DND-41 (cell line): ENCODE data around the gene GRXCR2.
"Not testable (repeated sequence)": the region's sequence is repeated elsewhere in the genome, so short reads cannot be mapped to it uniquely, and the experiment has no call there.

ENCODE experiments used
- ATAC-seq: fragments of 200-7000 bp; cut with Tn5 transposase; 3 replicates; pipeline ENCODE4 v1.9.1; 2021; ENCODE audit warnings: low read depth; ENCODE audit not compliant: insufficient read depth
- DNase-seq: peaks from one replicate; pipeline ENCODE4 v3.0.0-alpha.2; 2020
- H2AFZ ChIP-seq: 2 replicates; pipeline ENCODE4 v1.6.0; 2012; ENCODE audit warnings: low read depth, low read length
- H3K27ac ChIP-seq: 2 replicates; pipeline ENCODE4 v1.5.1; 2012; ENCODE audit warnings: low read length, inconsistent platforms
- H3K27me3 ChIP-seq: fragments of 200-600 bp; sonication (generic); 2 replicates; pipeline ENCODE4 v1.6.0; 2012; ENCODE audit warnings: low read length, mild to moderate bottlenecking, inconsistent platforms; ENCODE audit not compliant: insufficient read depth, poor library complexity
- H3K36me3 ChIP-seq: 2 replicates; pipeline ENCODE4 v1.5.1; 2012; ENCODE audit warnings: low read length, inconsistent platforms; ENCODE audit not compliant: insufficient read depth
- H3K4me1 ChIP-seq: 2 replicates; pipeline ENCODE4 v1.5.1; 2012; ENCODE audit warnings: mild to moderate bottlenecking, low read length; ENCODE audit not compliant: insufficient read depth
- H3K4me2 ChIP-seq: 2 replicates; pipeline ENCODE4 v1.6.0; 2012; ENCODE audit warnings: mild to moderate bottlenecking, moderate library complexity, low read length, inconsistent platforms; ENCODE audit not compliant: insufficient read depth
- H3K4me3 ChIP-seq, 2 experiments: fragments of 200-600 bp in 1 of 2; shearing (Covaris generic) in 1 of 2; 2 replicates each; pipeline ENCODE4 v1.5.1; 2012 to 2016; ENCODE audit warnings: inconsistent platforms in 2 of 2, low read length in 2 of 2, mild to moderate bottlenecking in 2 of 2, low read depth in 1 of 2, moderate library complexity in 1 of 2
- H3K79me2 ChIP-seq: 2 replicates; pipeline ENCODE4 v1.6.0; 2012; ENCODE audit warnings: low read length, inconsistent platforms; ENCODE audit not compliant: insufficient read depth
- H3K9ac ChIP-seq: 2 replicates; pipeline ENCODE4 v1.6.0; 2012; ENCODE audit warnings: low read depth, mild to moderate bottlenecking, inconsistent platforms, low read length, moderate library complexity
- H3K9me3 ChIP-seq: 2 replicates; pipeline ENCODE4 v1.5.1; 2012; ENCODE audit warnings: low read length, moderate library complexity, mild to moderate bottlenecking, inconsistent platforms; ENCODE audit not compliant: insufficient read depth, severe bottlenecking
- H4K20me1 ChIP-seq: 2 replicates; pipeline ENCODE4 v1.6.0; 2012; ENCODE audit warnings: low read length; ENCODE audit not compliant: insufficient read depth
- EZH2 ChIP-seq: IDR thresholded peaks from 3 replicates; pipeline ENCODE4 v1.6.1; 2012; ENCODE audit warnings: borderline replicate concordance, low read depth, mild to moderate bottlenecking, moderate library complexity, low read length, inconsistent platforms; ENCODE audit not compliant: severe bottlenecking
- TF ChIP-seq, protein P1 (sequence below): IDR thresholded peaks from 2 replicates; pipeline ENCODE4 v1.5.1; 2012; ENCODE audit warnings: borderline replicate concordance, low read length, moderate library complexity, mild to moderate bottlenecking; ENCODE audit not compliant: poor library complexity, severe bottlenecking; ENCODE audit errors: extremely low read depth

Gene GRXCR2

DNA sequence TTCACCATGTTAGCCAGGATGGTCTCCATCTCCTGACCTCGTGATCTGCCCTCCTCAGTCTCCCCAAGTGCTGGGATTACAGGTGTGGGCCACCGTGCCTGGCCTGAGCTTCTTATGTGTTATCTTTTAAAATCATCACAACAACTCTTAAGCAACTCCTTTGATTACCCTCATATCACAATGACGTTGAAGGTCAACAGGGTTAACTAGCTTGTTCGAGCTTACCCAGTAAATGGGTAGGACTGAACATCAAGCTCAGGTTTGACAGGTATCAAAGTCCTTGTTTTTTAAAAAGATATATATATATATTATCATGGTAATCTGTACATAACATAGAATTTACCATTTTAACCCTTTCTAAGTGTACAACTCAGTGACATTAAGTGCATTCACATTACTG, 3.1 kb downstream of the GRXCR2 start:
- no peak overlapping the region for H3K4me2 ChIP-seq
- no peaks in the 10 kb centered on the region for H3K36me3 ChIP-seq
- H3K9ac ChIP-seq: no peak overlapping the region
- no peak overlapping the region for H3K4me3 ChIP-seq
- TF ChIP-seq EZH2: no peak
- TF ChIP-seq, protein P1, sequence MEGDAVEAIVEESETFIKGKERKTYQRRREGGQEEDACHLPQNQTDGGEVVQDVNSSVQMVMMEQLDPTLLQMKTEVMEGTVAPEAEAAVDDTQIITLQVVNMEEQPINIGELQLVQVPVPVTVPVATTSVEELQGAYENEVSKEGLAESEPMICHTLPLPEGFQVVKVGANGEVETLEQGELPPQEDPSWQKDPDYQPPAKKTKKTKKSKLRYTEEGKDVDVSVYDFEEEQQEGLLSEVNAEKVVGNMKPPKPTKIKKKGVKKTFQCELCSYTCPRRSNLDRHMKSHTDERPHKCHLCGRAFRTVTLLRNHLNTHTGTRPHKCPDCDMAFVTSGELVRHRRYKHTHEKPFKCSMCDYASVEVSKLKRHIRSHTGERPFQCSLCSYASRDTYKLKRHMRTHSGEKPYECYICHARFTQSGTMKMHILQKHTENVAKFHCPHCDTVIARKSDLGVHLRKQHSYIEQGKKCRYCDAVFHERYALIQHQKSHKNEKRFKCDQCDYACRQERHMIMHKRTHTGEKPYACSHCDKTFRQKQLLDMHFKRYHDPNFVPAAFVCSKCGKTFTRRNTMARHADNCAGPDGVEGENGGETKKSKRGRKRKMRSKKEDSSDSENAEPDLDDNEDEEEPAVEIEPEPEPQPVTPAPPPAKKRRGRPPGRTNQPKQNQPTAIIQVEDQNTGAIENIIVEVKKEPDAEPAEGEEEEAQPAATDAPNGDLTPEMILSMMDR: no peak
- no peak for ATAC-seq
- H3K9me3 ChIP-seq: no peaks in the 10 kb centered on the region
- H2AFZ ChIP-seq: no peak overlapping the region
- no peaks in the 10 kb centered on the region for H3K4me1 ChIP-seq
- peaks cover 6% of the 10 kb centered on the region for H3K27me3 ChIP-seq
- DNase-seq: no peak
- no peak overlapping the region for H3K27ac ChIP-seq
- H4K20me1 ChIP-seq: no peaks in the 10 kb centered on the region
- H3K79me2 ChIP-seq: no peaks in the 10 kb centered on the region

DNA sequence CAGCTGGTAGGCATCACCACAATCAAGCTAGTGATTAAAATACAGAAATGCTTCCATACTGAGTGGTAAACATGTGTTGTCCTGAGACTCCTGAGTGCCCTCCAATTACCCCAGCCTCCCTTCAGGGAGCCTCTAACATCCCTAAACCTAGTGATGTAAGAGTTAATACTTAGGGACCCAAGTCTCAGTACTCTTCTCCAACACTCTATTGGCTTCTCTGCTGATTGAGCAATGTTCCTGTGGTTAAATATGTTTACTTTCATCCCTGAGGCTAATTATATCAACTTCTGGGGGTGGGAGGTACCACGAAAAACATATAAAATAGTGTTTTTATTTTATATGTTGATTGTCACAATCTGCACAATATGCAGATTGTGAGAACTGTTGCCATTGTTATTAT, 5.0 kb downstream of the GRXCR2 start:
- Histone ChIP-seq H3K36me3 (no peaks in the 10 kb centered on the region), H2AFZ (no peak overlapping the region)
- TF ChIP-seq EZH2: no peak
- TF ChIP-seq, protein P1: no peak

DNA sequence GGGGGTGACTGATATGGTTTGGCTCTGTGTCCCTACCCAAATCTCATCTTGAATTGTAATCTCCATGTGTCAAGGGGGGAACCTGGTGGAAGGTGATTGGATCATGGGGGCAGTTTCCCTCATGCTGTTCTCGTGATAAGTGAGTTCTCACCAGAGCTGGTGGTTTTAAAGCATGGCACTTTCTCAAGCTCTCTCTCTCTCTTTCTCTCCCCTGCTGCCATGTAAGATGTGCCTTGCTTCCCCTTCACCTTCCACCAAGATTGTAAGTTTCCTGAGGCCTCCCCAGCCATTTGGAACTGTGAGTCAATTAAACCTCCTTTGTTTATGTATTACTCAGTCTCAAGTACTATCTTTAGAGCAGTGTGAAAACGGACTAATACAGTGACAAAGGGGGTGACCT, 8.4 kb downstream of the GRXCR2 start:
- H3K4me1 ChIP-seq, H3K9ac ChIP-seq, H3K9me3 ChIP-seq: not testable (repeated sequence)

More for the DNA sequence above, 5.0 kb downstream of the GRXCR2 start:
- H3K4me3 ChIP-seq: no peak overlapping the region
- H3K79me2 ChIP-seq: no peaks in the 10 kb centered on the region
- H3K27ac ChIP-seq: no peak overlapping the region
- H3K4me2 ChIP-seq: no peak overlapping the region
- H3K9ac ChIP-seq: no peak overlapping the region
- no peaks in the 10 kb centered on the region for H4K20me1 ChIP-seq
- H3K9me3 ChIP-seq: no peaks in the 10 kb centered on the region
- H3K4me1 ChIP-seq: no peaks in the 10 kb centered on the region
- DNase-seq (no peak), ATAC-seq (no peak)
- peaks cover 6% of the 10 kb centered on the region for H3K27me3 ChIP-seq

DNA sequence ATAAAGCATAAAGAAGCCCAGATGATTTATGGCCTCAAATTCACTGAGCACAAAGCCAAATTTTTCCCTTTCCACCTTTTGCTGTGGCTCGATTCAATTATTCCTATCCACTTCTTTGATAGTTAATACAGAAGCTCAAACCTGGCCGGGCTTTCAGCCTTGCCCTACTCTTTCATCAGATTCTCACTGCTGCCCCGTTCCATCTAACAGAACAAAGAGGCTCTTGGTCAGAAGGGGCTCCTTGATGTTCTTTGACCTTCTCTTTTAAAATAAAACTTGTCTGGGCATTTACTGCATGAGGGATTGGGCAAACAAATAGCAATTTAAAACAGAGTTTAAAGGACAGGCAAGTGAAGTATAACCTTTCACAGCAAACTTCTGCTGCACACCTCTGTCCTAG, 9.8 kb downstream of the GRXCR2 start:
- Histone ChIP-seq H2AFZ (no peak overlapping the region), H3K36me3 (no peaks in the 10 kb centered on the region), H4K20me1 (no peaks in the 10 kb centered on the region), H3K9me3 (no peaks in the 10 kb centered on the region), H3K27ac (no peak overlapping the region), H3K27me3 (peaks cover 21% of the 10 kb centered on the region), H3K79me2 (no peaks in the 10 kb centered on the region), H3K4me3 (no peak overlapping the region), H3K4me2 (no peak overlapping the region), H3K9ac (no peak overlapping the region), H3K4me1 (no peaks in the 10 kb centered on the region)
- ATAC-seq (no peak), DNase-seq (no peak)
- no peak for TF ChIP-seq EZH2
- TF ChIP-seq, protein P1: no peak

More for the DNA sequence above, 8.4 kb downstream of the GRXCR2 start:
- not testable (repeated sequence) for H3K4me2 ChIP-seq, H3K27ac ChIP-seq, H3K4me3 ChIP-seq, H3K36me3 ChIP-seq, ATAC-seq, H2AFZ ChIP-seq, DNase-seq, H4K20me1 ChIP-seq, H3K79me2 ChIP-seq
- H3K27me3 ChIP-seq: peaks cover 21% of the 10 kb centered on the region
